HepG2 (cell line): ENCODE data around the gene LYRM9. TPM values are rescaled to one million over a fixed set of nuclear protein-coding genes. Genes with fewer than 3 reads are reported as not detected.

Experiments used
- ATAC-seq: fragments of 200-7000 bp; cut with Tn5 transposase; 3 replicates; pipeline ENCODE4 v1.9.1; 2020; ENCODE audit warnings: mild to moderate bottlenecking, moderate library complexity
- BruUV-seq: library from RNA; stranded (reverse); fragments of 400-500 nt; replicated peaks from 2 replicates; lab custom pipeline; 2021; lab: Mats Ljungman, UMichigan
- CTCF ChIA-PET: fragments of 300-600 bp; formaldehyde crosslinking; extraction: SDS; loops from one replicate; lab custom pipeline; 2021; ENCODE audit warnings: low total read pairs, inconsistent platforms, low intra/inter-chr PET ratio; lab: Yijun Ruan, JAX
- POLR2A ChIA-PET: fragments of 350-600 bp; sonication (Branson Sonifier 250); formaldehyde crosslinking; loops from one replicate; lab custom pipeline; 2020; ENCODE audit warnings: antibody characterized with exemption, inconsistent platforms; lab: Yijun Ruan, JAX
- DNase-seq: peaks from one replicate; pipeline ENCODE4 v3.0.0-alpha.2; 2015; ENCODE audit warnings: low spot score
- FAIRE-seq: peaks from 3 replicates; lab custom pipeline; 2011; peaks lifted over from hg19 to GRCh38; lab: Jason Lieb, UNC
- H2AFZ ChIP-seq: one replicate; pipeline ENCODE4 v1.6.1; 2011; ENCODE audit warnings: low read length, inconsistent platforms
- H3K27ac ChIP-seq: fragments of 300-600 bp; 3 replicates; pipeline ENCODE4 v1.8.0; 2011; ENCODE audit warnings: mixed run types, mild to moderate bottlenecking, mixed read lengths, low read length, inconsistent platforms; ENCODE audit not compliant: insufficient read depth; ENCODE audit errors: extremely low read length
- H3K27me3 ChIP-seq, 2 experiments: fragments of 200-600 bp in 1 of 2; 2 replicates in 1 of 2; 3 replicates in 1 of 2; pipeline versions ENCODE4 v1.6.0 to v1.8.0; 2011; ENCODE audit warnings: low read length in 2 of 2, mild to moderate bottlenecking in 2 of 2, moderate library complexity in 2 of 2, inconsistent platforms in 1 of 2; ENCODE audit not compliant: insufficient read depth in 2 of 2, control insufficient read depth in 1 of 2
- H3K36me3 ChIP-seq, 2 experiments: fragments of 200-600 bp in 1 of 2; replicated peaks in 1 of 2; 2 replicates in 1 of 2; 3 replicates in 1 of 2; pipeline versions ENCODE4 v1.5.1 to v1.8.0; 2011; ENCODE audit warnings: low read length in 2 of 2, inconsistent platforms in 1 of 2; ENCODE audit not compliant: insufficient read depth in 2 of 2, control insufficient read depth in 1 of 2
- H3K4me1 ChIP-seq: 2 replicates; pipeline ENCODE4 v1.5.1; 2012; ENCODE audit warnings: low read length, inconsistent platforms; ENCODE audit not compliant: insufficient read depth
- H3K4me2 ChIP-seq: 2 replicates; pipeline ENCODE4 v1.6.0; 2011; ENCODE audit warnings: low read depth, low read length, inconsistent platforms
- H3K4me3 ChIP-seq, 3 experiments: fragments of 200-600 bp in 1 of 3; sonication (generic), shearing (Covaris generic) in 1 of 3; replicated peaks in 1 of 3; 2 replicates each; pipeline ENCODE4 v1.5.1; 2011 to 2016; ENCODE audit warnings: low read length in 3 of 3, inconsistent platforms in 2 of 3, low read depth in 2 of 3, mild to moderate bottlenecking in 2 of 3, control low read depth in 1 of 3, mixed read lengths in 1 of 3; ENCODE audit not compliant: insufficient read depth in 1 of 3
- H3K79me2 ChIP-seq: one replicate; pipeline ENCODE4 v1.6.1; 2011; ENCODE audit warnings: low read length, inconsistent platforms; ENCODE audit not compliant: insufficient read depth
- H3K9ac ChIP-seq: 2 replicates; pipeline ENCODE4 v1.6.0; 2011; ENCODE audit warnings: mild to moderate bottlenecking, low read depth, low read length, inconsistent platforms; ENCODE audit not compliant: insufficient read depth
- H3K9me3 ChIP-seq: 2 replicates; pipeline ENCODE4 v1.5.1; 2012; ENCODE audit warnings: mild to moderate bottlenecking, low read length
- H4K20me1 ChIP-seq: 2 replicates; pipeline ENCODE4 v1.6.0; 2011; ENCODE audit warnings: inconsistent platforms, mild to moderate bottlenecking, low read length, moderate library complexity; ENCODE audit not compliant: insufficient read depth
- GPN1 ChIP-seq: sonication (generic); formaldehyde crosslinking; IDR thresholded peaks from 2 replicates; pipeline ENCODE4 v1.5.1; 2020; ENCODE audit warnings: missing genetic modification reagents, borderline replicate concordance
- JUND ChIP-seq: sonication (generic); formaldehyde crosslinking; IDR thresholded peaks from 2 replicates; pipeline ENCODE4 v1.8.0; 2022; ENCODE audit warnings: mild to moderate bottlenecking, missing genetic modification reagents
- KLF12 ChIP-seq: sonication (generic); formaldehyde crosslinking; IDR thresholded peaks from 2 replicates; pipeline ENCODE4 v1.4.0; 2020; ENCODE audit warnings: missing genetic modification reagents, borderline replicate concordance
- NCOA1 ChIP-seq: sonication (generic); formaldehyde crosslinking; IDR thresholded peaks from 2 replicates; pipeline ENCODE4 v1.9.0; 2021; ENCODE audit warnings: missing genetic modification reagents
- SOX13 ChIP-seq, 3 experiments: fragments of 450-650 bp in 1 of 3; sonication (generic) in 1 of 3; formaldehyde crosslinking in 1 of 3; IDR thresholded peaks in 2 of 3; conservative IDR thresholded peaks in 1 of 3; 2 replicates each; pipeline versions ENCODE4 v1.5.0 to v1.6.1; 2016 to 2020; ENCODE audit warnings: antibody characterized with exemption in 1 of 3, mild to moderate bottlenecking in 1 of 3, missing compliant biosample characterization in 1 of 3, missing genetic modification reagents in 1 of 3, moderate library complexity in 1 of 3
- SOX5 ChIP-seq: IDR thresholded peaks from 2 replicates; pipeline ENCODE4 v1.6.1; 2016; ENCODE audit warnings: borderline replicate concordance
- SOX6 ChIP-seq, 2 experiments: fragments of 450-650 bp in 1 of 2; sonication (generic) in 1 of 2; formaldehyde crosslinking in 1 of 2; IDR thresholded peaks; 2 replicates each; pipeline versions ENCODE4 v1.4.0 to v1.6.1; 2017 to 2020; ENCODE audit warnings: antibody characterized with exemption in 1 of 2, mild to moderate bottlenecking in 1 of 2, missing genetic modification reagents in 1 of 2
- TBX3 ChIP-seq: fragments of 450-650 bp; IDR thresholded peaks from 2 replicates; pipeline ENCODE4 v1.6.1; 2017; ENCODE audit warnings: antibody characterized with exemption, mild to moderate bottlenecking, inconsistent platforms, borderline replicate concordance
- TRIM22 ChIP-seq: fragments of 450-650 bp; IDR thresholded peaks from 2 replicates; pipeline ENCODE4 v1.6.1; 2017
- ZFAT ChIP-seq: sonication (generic); formaldehyde crosslinking; conservative IDR thresholded peaks from 2 replicates; pipeline ENCODE4 v1.8.1; 2023; ENCODE audit warnings: missing genetic modification reagents, inconsistent platforms
- ZNF24 ChIP-seq: fragments of 450-650 bp; IDR thresholded peaks from 2 replicates; pipeline ENCODE4 v1.6.1; 2017; ENCODE audit warnings: antibody characterized with exemption, mild to moderate bottlenecking
- ZNF414 ChIP-seq: sonication (generic); formaldehyde crosslinking; IDR thresholded peaks from 2 replicates; pipeline ENCODE4 v1.5.0; 2020; ENCODE audit warnings: missing genetic modification reagents
- WGBS: methylation state at CpG from one replicate; pipeline ENCODE4 v1.1.6; 2017; ENCODE audit warnings: low lambda C conversion rate; 5-methylcytosine and 5-hydroxymethylcytosine counted together
- in situ Hi-C: cut with HindIII; loops from 2 replicates; pipeline ENCODE4 v1.10.0; 2017; ENCODE audit warnings: low pct_unique_long_range_greater_than_20kb; ENCODE audit not compliant: extremely low pct_ligation_motif_present
- intact Hi-C: fragments of 100-400 bp; cut with micrococcal nuclease; formaldehyde crosslinking; loops from one replicate; pipeline ENCODE4 v1.10.0; 2022; ENCODE audit not compliant: unreplicated experiment
- polyA plus RNA-seq, 8 experiments: library from polyadenylated mRNA; depleted of rRNA in 3 of 8; stranded (reverse) in 7 of 8; unstranded in 1 of 8; fragments of >200 nt; fragmentation: Illumina TruSeq in 4 of 8; extraction: Trizol in 4 of 8; gene quantifications; 2 replicates each; pipeline versions ENCODE4 v1.2.1 to v1.2.3, GENCODE V29; 2011 to 2016; ENCODE audit warnings: low read depth in 4 of 8, missing spikeins in 1 of 8, mixed read lengths in 1 of 8; ENCODE audit not compliant: insufficient read depth in 1 of 8
- total RNA-seq, 5 experiments: library from RNA; depleted of rRNA; stranded (reverse); fragments of >200 nt; fragmentation: Illumina TruSeq; extraction: Trizol; gene quantifications; 2 replicates each; pipeline ENCODE4 v1.2.3, GENCODE V29; 2016; ENCODE audit warnings: low read depth in 1 of 5
- TF ChIP-seq, protein P1 (sequence below): sonication (generic); formaldehyde crosslinking; IDR thresholded peaks from 2 replicates; pipeline ENCODE4 v1.4.0; 2020; ENCODE audit warnings: missing genetic modification reagents, borderline replicate concordance
- TF ChIP-seq, protein P2 (sequence below): IDR thresholded peaks from 2 replicates; pipeline ENCODE4 v1.6.1; 2016
- TF ChIP-seq, protein P3 (sequence below): sonication (generic); formaldehyde crosslinking; IDR thresholded peaks from 2 replicates; pipeline ENCODE4 v1.4.0; 2020; ENCODE audit warnings: mild to moderate bottlenecking, missing genetic modification reagents

LYRM9 gene
- total and polyA plus RNA-seq, 2 of the 13 experiments (the other 11 are each of a cell fraction or from before 2014, with no cell fraction given) = 0.24 to 0.66 TPM

- intact Hi-C loops (no loop called here), in situ Hi-C loops (no loop called here)
- H3K79me2 ChIP-seq = no peaks in the 10 kb centered on the region
- peaks cover 14% of the 10 kb centered on the region for H3K4me1 ChIP-seq
- H3K4me3 ChIP-seq = no peak overlapping the region
- H3K27ac ChIP-seq = no peak overlapping the region
- ChIA-PET CTCF (no interaction called here), POLR2A (no interaction called here)
- WGBS = under 1% methylated on average over 13 of the region's 13 CpGs
- no peak overlapping the region for H2AFZ ChIP-seq
- H3K9ac ChIP-seq = no peak overlapping the region
- peak; percentile 35 for DNase-seq
- no peaks in the 10 kb centered on the region for H3K9me3 ChIP-seq
- peak overlapping the region; percentile 19; the same call in 1 of the 2 replicates for H3K4me2 ChIP-seq
- H4K20me1 ChIP-seq = no peaks in the 10 kb centered on the region; the same call in 1 of the 2 replicates
- no peaks in the 10 kb centered on the region for H3K27me3 ChIP-seq
- no TSS peak for BruUV-seq
- no peak for ATAC-seq
- FAIRE-seq = no peak
- H3K36me3 ChIP-seq = no peaks in the 10 kb centered on the region
- no peak for TF ChIP-seq ZNF414 (CRISPR knock-in tag)
- TF ChIP-seq ZNF24 = no peak
- no peak for TF ChIP-seq ZFAT (CRISPR knock-in tag)
- peak; percentile 38; the same call in 1 of the 2 replicates for TF ChIP-seq SOX5 (CRISPR knock-in tag)
- no peak for TF ChIP-seq GPN1 (CRISPR knock-in tag)
- no peak for TF ChIP-seq TBX3
- no peak for TF ChIP-seq TRIM22
- no peak for TF ChIP-seq SOX6 (IDR thresholded peaks at IDR 0.05)
- peak; percentile 35; the same call in 1 of the 2 replicates for TF ChIP-seq SOX6 (CRISPR knock-in tag; IDR thresholded peaks at IDR 0.05)
- TF ChIP-seq NCOA1 = no peak
- TF ChIP-seq, protein P1, sequence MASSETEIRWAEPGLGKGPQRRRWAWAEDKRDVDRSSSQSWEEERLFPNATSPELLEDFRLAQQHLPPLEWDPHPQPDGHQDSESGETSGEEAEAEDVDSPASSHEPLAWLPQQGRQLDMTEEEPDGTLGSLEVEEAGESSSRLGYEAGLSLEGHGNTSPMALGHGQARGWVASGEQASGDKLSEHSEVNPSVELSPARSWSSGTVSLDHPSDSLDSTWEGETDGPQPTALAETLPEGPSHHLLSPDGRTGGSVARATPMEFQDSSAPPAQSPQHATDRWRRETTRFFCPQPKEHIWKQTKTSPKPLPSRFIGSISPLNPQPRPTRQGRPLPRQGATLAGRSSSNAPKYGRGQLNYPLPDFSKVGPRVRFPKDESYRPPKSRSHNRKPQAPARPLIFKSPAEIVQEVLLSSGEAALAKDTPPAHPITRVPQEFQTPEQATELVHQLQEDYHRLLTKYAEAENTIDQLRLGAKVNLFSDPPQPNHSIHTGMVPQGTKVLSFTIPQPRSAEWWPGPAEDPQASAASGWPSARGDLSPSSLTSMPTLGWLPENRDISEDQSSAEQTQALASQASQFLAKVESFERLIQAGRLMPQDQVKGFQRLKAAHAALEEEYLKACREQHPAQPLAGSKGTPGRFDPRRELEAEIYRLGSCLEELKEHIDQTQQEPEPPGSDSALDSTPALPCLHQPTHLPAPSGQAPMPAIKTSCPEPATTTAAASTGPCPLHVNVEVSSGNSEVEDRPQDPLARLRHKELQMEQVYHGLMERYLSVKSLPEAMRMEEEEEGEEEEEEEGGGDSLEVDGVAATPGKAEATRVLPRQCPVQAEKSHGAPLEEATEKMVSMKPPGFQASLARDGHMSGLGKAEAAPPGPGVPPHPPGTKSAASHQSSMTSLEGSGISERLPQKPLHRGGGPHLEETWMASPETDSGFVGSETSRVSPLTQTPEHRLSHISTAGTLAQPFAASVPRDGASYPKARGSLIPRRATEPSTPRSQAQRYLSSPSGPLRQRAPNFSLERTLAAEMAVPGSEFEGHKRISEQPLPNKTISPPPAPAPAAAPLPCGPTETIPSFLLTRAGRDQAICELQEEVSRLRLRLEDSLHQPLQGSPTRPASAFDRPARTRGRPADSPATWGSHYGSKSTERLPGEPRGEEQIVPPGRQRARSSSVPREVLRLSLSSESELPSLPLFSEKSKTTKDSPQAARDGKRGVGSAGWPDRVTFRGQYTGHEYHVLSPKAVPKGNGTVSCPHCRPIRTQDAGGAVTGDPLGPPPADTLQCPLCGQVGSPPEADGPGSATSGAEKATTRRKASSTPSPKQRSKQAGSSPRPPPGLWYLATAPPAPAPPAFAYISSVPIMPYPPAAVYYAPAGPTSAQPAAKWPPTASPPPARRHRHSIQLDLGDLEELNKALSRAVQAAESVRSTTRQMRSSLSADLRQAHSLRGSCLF = no peak
- no peak for TF ChIP-seq JUND (CRISPR knock-in tag)
- TF ChIP-seq, protein P2, sequence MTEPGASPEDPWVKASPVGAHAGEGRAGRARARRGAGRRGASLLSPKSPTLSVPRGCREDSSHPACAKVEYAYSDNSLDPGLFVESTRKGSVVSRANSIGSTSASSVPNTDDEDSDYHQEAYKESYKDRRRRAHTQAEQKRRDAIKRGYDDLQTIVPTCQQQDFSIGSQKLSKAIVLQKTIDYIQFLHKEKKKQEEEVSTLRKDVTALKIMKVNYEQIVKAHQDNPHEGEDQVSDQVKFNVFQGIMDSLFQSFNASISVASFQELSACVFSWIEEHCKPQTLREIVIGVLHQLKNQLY (CRISPR knock-in tag) = no peak
- TF ChIP-seq, protein P3, sequence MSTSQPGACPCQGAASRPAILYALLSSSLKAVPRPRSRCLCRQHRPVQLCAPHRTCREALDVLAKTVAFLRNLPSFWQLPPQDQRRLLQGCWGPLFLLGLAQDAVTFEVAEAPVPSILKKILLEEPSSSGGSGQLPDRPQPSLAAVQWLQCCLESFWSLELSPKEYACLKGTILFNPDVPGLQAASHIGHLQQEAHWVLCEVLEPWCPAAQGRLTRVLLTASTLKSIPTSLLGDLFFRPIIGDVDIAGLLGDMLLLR (CRISPR knock-in tag) = no peak
- no peak for TF ChIP-seq KLF12 (CRISPR knock-in tag)
- TF ChIP-seq SOX13 (IDR thresholded peaks at IDR 0.05) = no peak
- TF ChIP-seq SOX13 (CRISPR knock-in tag; conservative IDR thresholded peaks at IDR 0.05 in 1 of 2, IDR thresholded peaks at IDR 0.05 in 1 of 2) = peak in 1 of 2 experiments; percentile 44; a peak in 1 of 4 replicates
Observed at GRCh38 chr17:27845264-27846041, 47.7 kb downstream of the LYRM9 start.
